GM19397 (cell line): ENCODE results near the gene TRIM27.
"Not testable (repeated sequence)": the region's sequence is repeated elsewhere in the genome, so short reads cannot be mapped to it uniquely, and the experiment has no call there.

Source experiments
- ATAC-seq: cut with Tn5 transposase; IDR thresholded peaks from one replicate; pipeline ENCODE4 v1.9.1; 2021; ENCODE audit warnings: mild to moderate bottlenecking, moderate library complexity; ENCODE audit not compliant: unreplicated experiment

Gene TRIM27, protein sequence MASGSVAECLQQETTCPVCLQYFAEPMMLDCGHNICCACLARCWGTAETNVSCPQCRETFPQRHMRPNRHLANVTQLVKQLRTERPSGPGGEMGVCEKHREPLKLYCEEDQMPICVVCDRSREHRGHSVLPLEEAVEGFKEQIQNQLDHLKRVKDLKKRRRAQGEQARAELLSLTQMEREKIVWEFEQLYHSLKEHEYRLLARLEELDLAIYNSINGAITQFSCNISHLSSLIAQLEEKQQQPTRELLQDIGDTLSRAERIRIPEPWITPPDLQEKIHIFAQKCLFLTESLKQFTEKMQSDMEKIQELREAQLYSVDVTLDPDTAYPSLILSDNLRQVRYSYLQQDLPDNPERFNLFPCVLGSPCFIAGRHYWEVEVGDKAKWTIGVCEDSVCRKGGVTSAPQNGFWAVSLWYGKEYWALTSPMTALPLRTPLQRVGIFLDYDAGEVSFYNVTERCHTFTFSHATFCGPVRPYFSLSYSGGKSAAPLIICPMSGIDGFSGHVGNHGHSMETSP

DNA sequence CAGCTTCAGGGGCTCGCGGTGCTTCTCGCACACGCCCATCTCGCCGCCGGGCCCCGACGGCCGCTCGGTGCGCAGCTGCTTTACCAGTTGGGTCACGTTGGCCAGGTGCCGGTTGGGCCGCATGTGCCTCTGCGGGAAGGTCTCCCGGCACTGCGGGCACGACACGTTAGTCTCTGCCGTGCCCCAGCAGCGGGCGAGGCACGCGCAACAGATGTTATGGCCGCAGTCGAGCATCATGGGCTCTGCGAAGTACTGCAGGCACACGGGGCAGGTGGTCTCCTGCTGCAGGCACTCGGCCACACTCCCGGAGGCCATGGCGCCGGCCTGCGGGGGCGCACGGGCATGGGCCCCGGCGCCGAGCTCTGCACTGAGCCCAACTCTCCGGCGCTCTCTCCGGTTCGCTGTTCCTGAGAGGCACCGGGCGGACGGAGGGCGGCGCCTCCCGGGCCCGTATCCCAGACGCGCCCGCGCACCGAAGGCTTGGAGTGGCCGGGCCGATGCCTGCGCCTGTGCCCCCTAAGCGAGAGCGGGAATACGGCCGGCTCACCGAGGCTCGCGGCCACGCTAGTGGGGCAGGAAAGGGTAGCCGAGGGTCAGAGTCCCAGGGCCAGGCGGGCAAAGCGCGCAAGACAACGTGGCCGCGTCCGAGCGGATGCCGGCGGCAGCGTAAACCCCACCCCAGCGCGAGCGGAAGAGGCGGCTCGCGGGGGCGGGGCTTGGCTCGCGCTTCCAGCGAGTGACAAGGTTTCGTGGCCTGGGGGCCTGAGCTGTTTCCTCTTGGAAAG is at the start of gene TRIM27:
TSS of gene TRIM27 (minus strand) at position 668 of the 785 bp plus-strand sequence. CDS start at position 315, 353 bp downstream.
- ATAC-seq = peak; percentile 90

DNA sequence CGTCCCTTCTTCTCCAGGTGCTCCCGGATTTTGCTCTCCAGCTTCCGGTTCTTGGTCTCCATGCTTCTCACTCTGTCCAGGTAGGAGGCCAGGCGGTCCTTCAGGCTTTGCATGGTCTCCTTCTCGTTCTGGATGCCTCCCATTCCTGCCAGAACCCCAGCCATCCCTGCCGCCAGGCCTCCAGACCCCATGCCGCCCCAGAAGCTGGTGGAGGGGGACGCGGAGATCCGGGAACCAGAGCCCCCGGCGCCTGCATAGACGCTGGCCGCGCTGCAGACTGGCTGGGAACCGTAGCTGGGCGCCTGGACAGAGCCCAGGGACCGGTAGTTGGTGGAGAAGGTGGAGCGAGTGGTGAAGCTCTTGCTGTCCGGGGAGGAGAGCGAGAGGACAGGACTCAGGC is 46.3 kb upstream of the TRIM27 start:
- ATAC-seq = not testable (repeated sequence)

DNA sequence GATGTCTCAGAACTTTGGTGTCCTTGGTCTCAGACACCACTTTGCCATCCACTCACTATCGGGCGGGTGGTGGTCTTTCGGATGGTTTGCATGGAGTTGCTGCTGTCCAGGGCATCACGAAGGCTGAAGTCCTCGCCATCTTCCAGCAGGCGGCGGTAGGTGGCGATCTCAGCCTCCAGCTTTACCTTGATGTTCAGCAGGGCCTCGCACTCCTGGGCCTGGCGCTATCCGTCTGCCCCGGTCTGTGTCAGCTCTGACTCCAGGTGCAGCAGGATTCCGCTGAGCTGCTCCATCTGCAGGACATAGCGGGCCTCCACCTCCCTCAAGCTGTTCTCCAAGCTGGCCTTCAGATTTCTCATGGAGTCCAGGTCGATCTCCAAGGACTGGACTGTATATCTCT is 45.3 kb upstream of the TRIM27 start:
- no peak for ATAC-seq

DNA sequence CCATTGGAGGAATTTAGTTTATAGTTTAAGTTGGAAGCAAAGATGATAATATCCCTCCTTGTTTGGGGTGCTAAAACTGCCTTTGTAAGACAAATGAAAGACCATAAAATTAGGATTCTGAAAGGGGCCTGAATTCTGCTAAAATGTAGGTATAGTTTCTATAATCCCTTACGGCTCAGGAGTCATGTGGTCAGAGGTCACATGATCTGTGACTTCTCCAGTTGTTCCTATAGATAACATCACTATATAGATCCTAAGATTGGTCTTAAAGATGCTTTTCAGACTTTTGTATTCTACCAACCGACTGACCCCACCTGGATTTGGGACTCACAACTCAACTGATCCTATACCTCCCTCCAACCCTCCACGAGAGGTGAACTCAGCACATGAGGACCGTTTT is 44.7 kb upstream of the TRIM27 start:
- ATAC-seq = no peak

DNA sequence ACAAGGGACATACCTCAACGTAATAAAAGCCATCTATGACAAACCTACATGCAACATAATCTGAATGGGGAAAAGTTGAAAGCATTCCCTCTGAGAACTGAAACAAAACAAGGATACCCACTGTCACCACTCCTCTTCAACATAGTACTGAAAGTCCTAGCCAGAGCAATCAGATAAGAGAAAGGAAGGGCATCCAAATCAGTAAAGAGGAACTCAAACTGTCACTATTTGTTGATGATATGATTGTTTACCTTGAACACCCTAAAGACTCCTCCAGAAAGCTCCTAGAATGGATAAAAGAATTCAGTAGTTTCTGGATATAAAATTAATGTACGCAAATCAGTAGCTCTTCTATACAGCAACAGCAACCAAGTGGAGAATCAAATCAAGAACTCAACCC is 41.9 kb upstream of the TRIM27 start:
- no peak for ATAC-seq

DNA sequence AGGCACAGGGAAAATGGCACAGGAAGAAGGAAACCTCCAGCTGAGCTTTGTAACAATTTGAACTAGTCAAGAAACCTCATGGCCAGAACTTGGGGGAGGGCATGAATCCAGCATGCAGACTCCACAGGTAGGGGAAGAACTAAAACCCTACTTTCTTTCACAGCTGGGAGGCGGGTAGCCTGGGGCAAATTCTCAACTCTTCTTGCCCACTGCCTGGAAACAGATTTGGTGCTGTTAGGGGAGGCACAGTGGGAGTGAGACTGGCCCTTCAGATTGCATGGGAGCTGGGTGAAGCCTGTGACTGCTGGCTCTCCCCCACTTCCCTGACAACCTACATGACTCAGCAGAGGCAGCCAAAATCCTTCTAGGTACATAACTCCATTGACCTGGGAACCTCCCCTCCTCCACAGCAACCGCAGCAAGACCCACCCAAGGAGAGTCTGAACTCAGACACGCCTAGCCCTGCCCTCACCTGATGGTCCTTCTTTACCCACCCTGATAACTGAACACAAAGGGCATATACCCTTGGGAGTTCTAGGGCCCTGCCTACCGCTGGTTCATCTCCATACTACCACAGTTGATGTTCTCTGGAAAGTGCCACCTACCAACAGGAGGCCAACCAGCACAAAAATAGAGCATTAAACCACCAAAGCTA is 37.2 kb upstream of the TRIM27 start:
- ATAC-seq = no peak

DNA sequence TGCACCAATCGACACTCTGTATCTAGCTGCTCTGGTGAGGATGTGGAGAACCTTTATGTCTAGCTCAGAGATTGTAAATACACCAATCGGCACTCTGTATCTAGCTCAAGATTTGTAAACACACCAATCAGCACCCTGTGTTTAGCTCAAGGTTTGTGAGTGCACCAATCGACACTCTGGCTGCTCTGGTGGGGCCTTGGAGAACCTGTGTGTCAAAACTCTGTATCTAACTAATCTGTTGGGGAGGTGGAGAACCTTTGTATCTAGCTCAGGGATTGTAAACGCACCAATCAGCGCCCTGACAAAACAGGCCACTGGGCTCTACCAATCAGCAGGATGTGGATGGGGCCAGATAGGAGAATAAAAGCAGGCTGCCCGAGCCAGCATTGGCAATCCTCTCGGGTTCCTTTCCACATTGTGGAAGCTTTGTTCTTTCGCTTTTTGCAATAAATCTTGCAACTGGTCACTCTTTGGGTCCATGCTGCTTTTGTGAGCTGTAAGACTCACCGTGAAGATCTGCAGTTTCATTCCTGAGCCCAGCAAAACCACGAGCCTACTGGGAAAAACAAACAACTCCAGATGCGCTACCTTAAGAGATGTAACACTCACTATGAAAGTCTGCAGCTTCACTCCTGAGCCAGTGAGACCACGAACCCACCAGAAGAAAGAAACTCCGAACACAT is 34.9 kb upstream of the TRIM27 start:
- ATAC-seq = not testable (repeated sequence)

DNA sequence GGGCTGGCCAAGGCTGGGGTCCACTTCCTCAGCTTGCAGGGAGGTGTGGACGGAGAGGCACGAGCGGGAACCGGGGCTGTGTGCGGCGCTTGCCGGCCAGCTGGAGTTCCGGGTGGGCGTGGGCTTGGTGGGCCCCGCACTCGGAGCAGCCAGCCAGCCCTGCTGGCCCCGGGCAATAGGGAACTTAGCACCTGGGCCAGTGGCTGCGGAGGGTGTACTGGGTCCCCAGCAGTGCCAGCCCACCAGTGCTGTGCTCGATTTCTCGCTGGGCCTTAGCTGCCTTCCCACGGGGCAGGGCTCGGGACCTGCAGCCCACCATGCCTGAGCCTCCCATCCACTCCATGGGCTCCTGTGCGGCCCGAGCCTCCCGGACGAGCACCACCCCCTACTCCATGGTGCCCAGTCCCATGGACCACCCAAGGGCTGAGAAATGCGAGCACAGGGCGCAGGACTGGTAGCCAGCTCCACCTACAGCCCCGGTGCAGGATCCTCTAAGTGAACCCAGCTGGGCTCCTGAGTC is 34.1 kb upstream of the TRIM27 start:
- not testable (repeated sequence) for ATAC-seq

DNA sequence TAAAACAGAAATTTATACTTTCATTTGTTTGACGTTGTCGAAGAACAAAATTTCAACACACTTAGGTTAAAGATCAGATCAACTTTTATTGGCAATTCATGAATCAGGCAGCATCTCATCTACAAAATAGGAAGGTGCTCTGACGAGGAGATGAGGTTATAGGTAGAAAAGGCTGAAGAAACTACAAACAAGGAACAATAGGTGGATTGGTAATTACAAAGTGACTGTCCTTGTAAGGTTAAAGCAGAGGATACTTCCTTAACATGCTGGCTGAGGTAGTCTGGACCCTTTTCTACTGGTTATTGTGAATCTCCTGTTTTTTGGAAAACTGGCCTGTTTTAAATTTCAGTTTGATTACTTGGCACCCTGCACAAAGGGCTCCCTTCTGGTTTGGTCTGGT is 32.5 kb upstream of the TRIM27 start:
- ATAC-seq = no peak

DNA sequence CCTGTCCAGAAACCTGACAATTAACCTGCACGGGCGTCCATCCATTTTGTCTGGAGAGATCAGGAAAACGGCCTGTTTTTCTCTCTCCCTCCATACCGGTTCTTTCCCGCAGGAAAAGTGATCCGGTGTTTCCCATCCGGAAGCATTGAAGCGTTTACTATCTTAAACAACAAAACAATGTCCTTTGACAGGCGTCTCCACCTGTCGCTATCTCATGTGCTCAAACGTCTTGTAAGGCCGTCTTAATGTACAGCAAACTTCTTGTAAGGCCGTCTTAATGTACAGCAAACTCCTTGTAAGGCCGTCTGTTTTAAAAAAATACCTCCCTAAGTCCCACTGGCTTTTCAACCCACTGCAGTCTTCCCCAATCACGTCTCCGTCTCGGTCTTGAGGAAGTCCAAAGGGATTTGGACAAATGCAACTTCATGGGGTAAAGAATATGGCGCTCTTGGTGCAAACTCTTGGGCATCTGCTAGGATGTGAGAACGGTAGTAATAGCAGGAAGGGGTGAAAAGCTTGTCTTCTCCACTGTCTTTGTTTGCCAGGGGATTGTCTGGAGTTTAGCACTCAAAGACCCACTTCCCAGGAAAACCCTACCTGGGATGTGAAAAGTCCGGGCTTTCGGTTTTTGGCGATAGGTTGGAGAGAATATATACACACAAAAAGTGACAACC is 29.9 kb upstream of the TRIM27 start:
- no peak for ATAC-seq

DNA sequence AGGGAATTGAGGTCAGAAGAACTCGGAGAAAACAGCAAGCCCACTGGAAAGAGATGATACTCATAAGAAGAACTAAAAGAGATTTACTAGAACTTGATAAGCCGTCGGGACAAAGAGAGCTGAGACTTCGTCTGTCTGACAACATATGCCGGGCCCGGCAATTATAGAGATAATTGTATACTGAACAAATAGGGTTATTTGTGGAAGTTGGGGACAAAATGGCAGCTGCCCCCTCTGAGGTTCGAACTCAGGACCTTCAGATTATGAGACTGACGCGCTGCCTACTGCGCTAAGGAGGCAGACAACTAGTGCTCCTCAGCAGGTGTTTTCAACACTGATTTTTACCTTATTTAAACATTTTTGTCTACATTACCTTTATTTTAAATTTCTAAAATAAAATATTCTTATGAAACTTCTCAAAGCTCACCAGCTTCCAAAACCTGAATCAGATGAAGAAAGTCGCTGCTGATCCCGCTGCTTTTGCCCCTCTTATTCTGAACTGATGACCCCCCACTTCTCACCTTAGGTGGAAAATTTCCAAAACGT is 29.3 kb upstream of the TRIM27 start:
- no peak for ATAC-seq

DNA sequence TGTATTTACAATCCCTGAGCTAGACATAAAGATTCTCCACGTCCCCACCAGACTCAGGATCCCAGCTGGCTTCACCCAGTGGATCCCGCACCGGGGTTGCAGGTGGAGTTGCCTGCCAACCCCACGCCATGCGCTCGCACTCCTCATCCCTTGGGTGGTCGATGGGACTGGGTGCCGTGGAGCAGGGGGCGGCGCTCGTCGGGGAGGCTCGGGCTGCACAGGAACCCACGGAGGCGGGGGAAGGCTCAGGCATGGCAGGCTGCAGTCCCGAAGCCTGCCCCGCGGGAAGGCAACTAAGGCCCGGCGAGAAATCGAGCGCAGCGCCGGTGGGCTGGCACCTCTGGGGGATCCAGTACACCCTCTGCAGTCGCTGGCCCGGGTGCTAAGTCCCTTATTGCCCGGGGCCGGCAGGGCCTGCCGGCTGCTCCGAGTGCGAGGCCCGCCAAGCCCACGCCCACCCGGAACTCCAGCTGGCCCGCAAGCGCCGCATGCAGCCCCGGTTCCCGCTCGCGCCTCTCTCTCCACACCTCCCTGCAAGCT is 25.9 kb upstream of the TRIM27 start:
- not testable (repeated sequence) for ATAC-seq

DNA sequence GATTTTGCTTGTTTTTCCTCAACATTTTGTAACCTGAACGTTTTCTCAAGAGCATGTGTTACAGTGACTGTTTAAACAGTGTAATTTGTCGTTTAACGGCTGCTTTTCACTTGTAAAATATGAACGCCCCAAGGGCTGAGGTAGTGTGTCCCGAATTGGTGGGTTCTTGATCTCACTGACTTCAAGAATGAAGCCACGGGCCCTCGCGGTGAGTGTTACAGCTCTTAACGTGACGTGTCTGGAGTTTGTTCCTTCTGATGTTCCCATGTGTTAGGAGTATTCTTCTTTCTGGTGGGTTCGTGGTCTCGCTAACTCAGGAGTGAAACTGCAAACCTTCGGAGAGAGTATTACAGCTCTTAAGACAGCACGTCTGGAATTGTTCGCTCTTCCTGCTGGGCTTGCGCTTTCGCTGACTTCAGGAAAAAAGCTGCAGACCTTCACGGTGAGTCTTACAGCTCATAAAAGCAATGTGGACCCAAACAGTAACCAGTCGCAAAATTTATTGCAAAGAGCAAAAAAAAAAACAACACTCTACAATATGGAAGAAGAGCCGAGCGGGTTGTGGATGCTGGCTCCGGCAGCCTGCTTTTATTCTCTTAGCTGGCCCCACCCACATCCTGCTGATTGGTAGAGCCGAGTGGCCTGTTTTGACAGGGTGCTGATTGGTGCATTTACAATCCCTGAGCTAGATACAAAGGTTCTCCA is 25.1 kb upstream of the TRIM27 start:
- no peak for ATAC-seq

DNA sequence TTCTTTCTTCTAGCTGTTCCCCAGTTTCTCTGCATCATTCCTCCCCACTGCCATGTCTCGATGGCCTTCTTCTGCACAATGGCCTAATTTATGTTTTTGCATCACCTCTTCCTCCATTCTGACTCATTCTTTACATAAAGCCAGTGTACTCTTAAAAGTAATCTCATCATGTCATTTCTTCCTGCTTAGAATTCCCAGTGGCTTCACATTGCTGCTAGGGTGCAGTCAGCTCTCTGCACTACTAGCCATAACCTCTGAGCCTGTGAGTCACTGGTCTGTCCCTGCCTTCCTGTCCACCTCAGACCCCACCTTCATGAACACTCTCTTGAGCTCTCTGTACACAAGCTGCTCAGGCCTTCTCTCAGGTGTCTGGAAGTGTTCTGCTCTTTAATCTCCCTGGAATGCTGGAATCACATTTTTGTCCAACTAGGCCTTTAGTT is 24.1 kb upstream of the TRIM27 start:
- ATAC-seq = no peak

DNA sequence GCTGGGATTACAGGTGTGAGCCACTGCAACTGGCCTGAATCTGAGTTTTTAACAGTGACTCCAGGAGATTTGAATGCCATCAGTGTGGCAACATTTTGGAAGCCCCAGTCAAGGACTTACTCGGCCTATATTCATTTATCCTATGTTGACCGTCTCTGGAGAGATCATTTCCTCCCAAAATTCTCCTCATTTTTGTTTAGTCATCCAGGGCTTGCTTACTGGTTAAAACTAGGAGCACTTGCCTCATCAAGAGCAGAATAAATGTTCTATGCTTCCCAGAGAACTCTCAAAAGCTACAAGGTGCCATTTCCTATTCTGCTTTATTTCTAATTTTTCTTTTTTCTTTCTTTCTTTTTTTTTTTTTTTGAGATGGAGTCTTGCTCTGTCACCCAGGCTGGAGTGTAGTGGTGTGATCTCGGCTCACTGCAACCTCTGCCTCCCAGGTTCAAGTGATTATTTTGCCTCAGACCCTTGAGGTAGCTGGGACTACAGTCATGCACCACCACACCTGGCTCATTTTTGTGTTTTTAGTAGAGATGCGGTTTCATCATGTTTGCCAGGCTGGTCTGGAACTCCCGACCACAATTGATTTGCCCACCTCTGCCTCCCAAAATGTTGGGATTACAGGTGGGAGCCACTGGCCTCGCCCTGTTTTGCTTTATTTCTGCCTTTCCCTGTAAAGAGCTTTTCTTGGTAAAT is 23.4 kb upstream of the TRIM27 start:
- ATAC-seq = no peak

DNA sequence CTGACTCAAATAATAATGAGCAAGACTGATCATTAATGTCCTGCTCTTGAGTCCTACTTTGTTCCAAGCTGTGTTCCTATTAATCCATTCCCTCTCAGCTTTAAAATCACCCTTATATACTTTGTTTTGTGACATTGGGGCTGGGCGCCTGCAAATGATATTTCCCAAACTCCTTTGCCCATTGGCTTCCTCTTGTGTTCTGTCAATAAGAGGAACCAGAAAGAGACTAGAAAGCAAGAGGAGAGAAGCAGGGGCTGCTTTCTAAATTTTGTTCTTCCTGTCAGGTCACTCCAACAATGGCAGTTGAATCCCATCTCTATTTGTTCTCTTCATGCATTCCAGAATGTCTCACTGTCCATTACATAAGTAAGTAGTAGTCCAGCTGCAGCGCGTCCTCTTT is 21.6 kb upstream of the TRIM27 start:
- ATAC-seq = no peak

DNA sequence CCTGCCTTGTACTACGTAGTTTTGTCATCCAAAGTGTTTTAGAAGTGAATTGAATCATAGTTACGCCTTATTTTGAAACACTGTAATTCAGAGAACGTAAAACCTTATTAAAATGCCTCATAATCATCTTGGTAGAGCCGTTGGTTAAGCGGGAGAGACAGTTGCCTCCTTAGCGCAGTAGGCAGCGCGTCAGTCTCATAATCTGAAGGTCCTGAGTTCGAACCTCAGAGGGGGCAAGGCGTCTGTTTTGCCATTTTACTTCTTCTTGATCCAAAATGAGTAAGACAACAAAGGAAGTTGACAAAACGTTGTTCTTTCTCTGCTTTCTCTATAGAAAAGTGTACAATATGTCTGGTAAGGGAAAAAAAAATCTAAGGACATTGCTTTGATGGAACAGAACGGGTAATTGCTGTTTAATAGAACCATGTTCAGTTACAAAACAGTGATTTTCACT is 20.7 kb upstream of the TRIM27 start:
- no peak for ATAC-seq
